A549 treated with Mapracorat at 1 μM for 4 hours (cell line): Measurements from ENCODE around the gene COMMD6. TPM values are rescaled to one million over a fixed set of nuclear protein-coding genes. Genes with fewer than 3 reads are reported as not detected.

Experiments
- total RNA-seq: library from RNA; stranded (reverse); fragments of 200-300 nt; extraction: Qiagen RNA extraction; gene quantifications from 5 replicates; pipeline ENCODE4 v1.2.3, GENCODE V29; 2022

The COMMD6 gene
- total RNA-seq, result 127 to 153 TPM (median 143 TPM) in 5 replicates

GRCh38 chr13:75537401-75538365, at the start of gene COMMD6:
Gene COMMD6, minus strand, starts transcription at chr13:75537841. Its CDS starts 36 bp downstream, at chr13:75537805.

GRCh38 chr13:75549262-75550158, 11.9 kb upstream of the COMMD6 start, which contains the start of gene UCHL3:
Gene UCHL3, plus strand, starts transcription at chr13:75549791. Its CDS starts 30 bp downstream, at chr13:75549821.

GRCh38 chr13:75482070-75482819, 55.4 kb downstream of the COMMD6 start, which contains the start of gene TBC1D4:
Gene TBC1D4, minus strand, starts transcription at chr13:75482169. Its CDS starts 402 bp downstream, at chr13:75481767.

Other genes with a start within 250 kb of the COMMD6 start
- gene TBC1D4, start 55.7 kb downstream of the COMMD6 start, total RNA-seq, result 11.8 to 18.0 TPM (median 13.6 TPM) in 5 replicates
- gene UCHL3, start 11.9 kb upstream of the COMMD6 start, total RNA-seq, result 47.8 to 52.0 TPM (median 48.8 TPM) in 5 replicates
- 33.8 to 46.7 TPM (median 43.4 TPM) in 5 replicates for gene LMO7, start 98.5 kb upstream of the COMMD6 start, total RNA-seq